Esophagus squamous epithelium (tissue), 4 donors: Measurements from ENCODE around the gene NOD1.

Experiments
- CTCF ChIP-seq, 6 experiments: fragments of 450-650 bp in 4 of 6; fragments of 200-600 bp in 2 of 6; sonication (generic) in 2 of 6; IDR thresholded peaks; one replicate each; pipeline ENCODE4 v1.5.1; 2016 to 2019; ENCODE audit warnings: antibody characterized with exemption in 6 of 6, mild to moderate bottlenecking in 4 of 6, moderate library complexity in 4 of 6
- POLR2A ChIP-seq, 4 donors: fragments of 450-650 bp; IDR thresholded peaks; one replicate each; pipeline ENCODE4 v1.6.1; 2017; ENCODE audit warnings: antibody characterized with exemption in 4 of 4, mild to moderate bottlenecking in 4 of 4, moderate library complexity in 3 of 4

- TF ChIP-seq CTCF (IDR thresholded peaks at IDR 0.05), result no peak
- TF ChIP-seq POLR2A (IDR thresholded peaks at IDR 0.05), result no peak
Measured at GRCh38 chr7:30403477-30403876, 75.1 kb downstream of the NOD1 start.
